Urothelium cell line (cell line): Measurements from ENCODE around the gene PITHD1.
"Not testable (repeated sequence)": the region's sequence is repeated elsewhere in the genome, so short reads cannot be mapped to it uniquely, and the experiment has no call there.

Experiments
- DNase-seq: peaks from one replicate; pipeline ENCODE4 v3.0.0; 2011; ENCODE audit warnings: low spot score, mixed read lengths
- FAIRE-seq: peaks from 2 replicates; lab custom pipeline; 2011; peaks lifted over from hg19 to GRCh38; lab: Jason Lieb, UNC

Gene PITHD1

DNA sequence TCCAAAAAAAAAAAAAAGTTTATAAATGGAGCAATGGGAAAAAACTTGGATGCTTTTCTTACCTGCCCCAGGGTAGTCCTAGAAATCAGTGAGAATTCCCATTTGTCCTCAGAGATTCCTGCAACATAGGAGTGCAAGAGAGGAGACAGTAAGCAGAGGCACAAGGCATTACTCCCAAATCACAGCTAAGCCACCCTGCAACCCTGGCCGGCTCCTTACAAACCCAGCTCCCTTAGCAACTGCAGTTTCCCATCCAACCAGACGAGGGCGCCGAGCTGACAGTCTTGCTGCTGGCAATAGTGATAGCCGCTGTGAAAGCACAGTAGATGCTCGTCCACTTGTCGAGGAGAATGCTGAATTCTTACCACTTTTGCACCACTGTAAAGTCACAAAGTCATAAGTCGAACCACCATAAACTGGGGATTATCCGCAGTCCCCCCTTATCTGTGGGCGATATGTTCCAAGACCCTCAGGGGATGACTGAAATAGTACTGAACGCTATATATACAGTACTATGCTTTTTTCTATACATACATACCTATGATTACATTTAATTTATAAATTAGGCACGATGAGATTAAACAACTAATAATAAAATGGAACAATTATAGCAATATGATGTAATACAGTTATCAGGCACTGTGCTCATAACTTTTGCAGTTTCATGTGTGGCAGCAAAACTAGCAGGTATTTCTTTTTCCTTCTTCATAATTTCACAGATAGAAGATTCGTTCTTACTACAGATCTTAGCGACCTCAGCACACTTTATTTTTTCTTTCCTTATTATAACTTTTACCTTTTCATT lies 6.0 kb upstream of the PITHD1 start:
- DNase-seq (peak; percentile 75), FAIRE-seq (peak; percentile 56)

DNA sequence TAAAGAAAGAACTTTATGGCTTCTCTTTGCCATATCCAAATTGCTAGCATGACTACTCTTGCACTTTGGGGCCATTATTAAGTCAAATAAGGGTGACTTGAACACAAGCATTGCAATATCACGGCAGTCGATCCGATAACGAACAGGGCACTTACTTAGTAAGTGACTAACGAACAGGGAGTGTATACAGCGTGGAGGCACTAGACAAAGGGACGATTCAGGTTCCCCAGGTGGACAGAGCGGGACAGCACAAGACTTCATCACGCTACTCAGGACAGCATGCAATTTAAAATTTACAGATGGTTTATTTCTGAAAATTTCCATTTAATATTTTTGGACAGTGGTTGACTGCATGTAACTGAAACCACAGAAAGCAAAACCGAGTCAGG lies 5.4 kb upstream of the PITHD1 start:
- DNase-seq: no peak
- FAIRE-seq: no peak

DNA sequence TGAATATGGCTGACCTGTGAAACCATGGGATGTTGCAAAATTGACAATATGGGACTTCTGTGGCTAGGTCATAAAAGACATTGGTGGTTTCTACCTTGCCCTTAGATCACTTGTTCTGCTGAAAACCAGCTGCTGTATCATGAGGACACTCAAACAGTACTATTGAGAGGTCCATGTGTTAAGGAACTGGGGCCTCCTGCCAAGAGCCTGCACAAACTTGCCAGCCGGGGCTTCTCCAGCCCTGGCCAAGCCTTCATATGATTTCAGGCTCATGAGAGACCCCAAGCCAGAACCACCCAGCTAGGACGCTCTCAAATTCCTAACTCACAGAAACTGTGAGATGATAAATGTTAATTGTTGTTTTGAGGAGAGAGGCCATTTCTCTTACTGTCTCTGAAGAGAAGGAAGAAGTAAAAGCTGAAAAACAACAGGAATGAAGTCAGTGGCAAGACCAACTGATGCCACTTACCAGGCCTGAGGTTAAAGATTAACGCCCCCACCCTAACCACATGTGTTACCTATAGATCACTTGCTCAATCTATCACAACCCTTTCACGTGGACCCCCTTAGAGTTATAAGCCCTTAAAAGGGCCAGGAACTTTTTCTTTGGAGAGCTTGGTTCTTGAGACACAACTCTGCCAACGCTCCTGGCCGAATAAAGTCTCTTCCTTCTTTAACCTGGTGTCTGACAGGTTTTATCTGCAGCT lies 3.9 kb upstream of the PITHD1 start:
- FAIRE-seq: no peak
- DNase-seq: no peak

DNA sequence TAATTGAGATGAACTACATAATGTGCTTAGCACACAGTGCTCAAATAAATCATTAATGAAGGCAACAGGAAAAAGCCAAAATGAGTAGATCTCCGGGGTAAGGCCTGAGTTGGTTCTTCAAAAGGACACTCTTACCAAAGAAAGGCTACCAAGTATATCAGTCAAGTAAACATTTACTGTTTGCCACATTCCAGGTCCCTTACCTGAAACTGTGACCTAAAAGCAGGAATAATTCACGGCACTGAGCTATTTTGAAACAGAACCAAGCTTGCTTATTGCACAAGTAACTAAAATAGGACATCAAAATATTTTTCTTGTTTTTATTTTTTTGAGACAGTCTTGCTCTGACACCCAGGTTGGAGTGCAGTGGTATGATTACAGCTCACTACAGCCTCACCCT lies 2.0 kb upstream of the PITHD1 start:
- DNase-seq: no peak
- no peak for FAIRE-seq

DNA sequence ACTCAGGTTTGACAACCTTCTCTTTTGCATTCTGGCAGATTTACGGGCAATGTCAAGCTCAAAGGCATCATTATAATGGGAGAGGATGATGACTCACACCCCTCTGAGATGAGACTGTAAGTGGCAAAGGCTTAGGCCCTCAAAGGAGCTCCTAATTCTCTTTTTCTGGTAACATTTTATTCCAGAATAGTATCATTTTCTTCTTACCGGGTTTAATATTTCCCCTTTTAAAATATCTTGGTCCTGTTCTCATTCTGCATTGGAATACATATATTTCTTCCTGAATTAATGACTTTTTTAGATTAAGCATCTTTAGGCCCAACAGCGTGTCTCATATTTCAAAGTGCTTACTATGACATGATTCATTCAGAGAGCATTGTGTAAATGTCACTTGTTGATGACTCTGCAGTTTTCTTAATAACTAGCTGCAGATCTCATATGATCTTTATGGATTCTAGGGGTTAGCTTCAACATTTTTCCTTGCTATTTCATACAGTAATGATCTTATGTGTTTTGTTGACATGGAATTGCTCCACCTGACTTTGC lies 1.7 kb downstream of the PITHD1 start:
- DNase-seq (no peak), FAIRE-seq (no peak)

DNA sequence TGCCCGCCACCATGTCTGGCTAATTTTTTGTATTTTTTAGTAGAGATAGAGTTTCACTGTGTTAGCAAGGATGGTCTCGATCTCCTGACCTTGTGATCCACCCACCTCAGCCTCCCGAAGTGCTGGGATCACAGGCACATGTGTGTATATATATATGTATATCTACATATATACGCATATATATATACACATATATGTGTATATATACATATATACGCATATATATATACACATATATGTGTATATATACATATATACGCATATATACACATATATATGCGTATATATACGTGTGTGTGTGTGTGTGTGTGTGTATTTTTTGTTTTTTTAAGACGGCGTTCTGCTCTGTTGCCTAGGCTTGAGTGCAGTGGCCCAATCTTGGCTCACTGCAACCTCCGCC lies 4.9 kb downstream of the PITHD1 start:
- FAIRE-seq, DNase-seq: not testable (repeated sequence)

DNA sequence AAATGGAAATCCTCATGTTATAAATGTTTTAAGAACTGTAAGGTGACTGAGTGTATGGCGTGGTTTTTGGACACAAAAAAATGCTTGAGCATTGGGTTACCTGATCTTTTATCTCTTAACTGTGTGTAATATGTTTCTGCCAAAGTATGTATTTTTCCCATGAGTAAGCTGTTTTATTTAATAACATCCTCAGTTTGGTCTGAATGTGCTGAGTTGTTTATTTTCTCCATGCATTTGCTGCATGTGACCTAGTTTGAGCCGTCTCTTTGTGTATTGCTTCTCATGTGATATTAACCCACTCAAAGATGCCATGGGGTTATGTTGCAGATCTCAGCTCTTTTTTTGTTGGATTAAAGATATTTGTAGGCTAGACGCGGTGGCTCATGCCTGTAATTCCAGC lies 6.6 kb downstream of the PITHD1 start:
- DNase-seq: no peak
- FAIRE-seq: no peak

DNA sequence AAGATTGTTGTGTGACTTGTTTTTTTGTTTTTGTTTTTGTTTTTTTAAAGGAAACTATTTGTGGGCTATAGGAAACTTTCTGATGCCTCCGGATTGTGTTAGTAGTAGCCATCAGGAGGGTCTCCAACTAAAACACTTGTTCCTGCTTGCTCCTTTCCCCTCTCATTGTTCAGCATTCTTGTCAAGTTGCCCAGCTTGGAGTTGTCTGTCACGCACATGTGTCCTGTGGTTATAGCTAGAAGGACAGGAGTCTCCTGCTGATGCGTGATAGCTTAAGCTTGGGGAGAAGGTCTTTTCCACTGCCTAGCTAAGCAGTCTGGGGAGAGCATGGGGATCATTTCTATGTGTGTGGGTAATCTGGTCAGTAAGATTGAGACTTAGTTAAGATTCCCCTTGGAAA lies 9.5 kb downstream of the PITHD1 start:
- DNase-seq (no peak), FAIRE-seq (no peak)

DNA sequence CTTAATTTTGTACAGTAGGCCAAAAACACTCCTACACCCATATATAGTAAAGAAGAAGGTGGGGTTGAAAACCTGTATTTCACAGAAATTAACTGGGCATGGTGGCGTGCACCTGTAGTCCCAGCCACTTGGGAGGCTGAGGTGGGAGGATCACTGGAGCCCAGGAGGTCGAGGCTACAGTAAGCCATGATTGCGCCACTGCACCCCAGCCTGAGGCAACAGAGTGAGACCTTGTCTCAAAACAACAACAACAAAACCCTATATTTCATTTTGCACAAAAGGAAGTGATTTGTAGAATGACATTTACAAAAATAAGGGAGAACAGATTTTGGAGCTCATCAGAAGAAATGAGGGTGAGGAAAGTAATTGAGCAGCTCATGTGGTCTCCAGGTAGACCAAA lies 10.5 kb downstream of the PITHD1 start:
- FAIRE-seq: no peak

DNA sequence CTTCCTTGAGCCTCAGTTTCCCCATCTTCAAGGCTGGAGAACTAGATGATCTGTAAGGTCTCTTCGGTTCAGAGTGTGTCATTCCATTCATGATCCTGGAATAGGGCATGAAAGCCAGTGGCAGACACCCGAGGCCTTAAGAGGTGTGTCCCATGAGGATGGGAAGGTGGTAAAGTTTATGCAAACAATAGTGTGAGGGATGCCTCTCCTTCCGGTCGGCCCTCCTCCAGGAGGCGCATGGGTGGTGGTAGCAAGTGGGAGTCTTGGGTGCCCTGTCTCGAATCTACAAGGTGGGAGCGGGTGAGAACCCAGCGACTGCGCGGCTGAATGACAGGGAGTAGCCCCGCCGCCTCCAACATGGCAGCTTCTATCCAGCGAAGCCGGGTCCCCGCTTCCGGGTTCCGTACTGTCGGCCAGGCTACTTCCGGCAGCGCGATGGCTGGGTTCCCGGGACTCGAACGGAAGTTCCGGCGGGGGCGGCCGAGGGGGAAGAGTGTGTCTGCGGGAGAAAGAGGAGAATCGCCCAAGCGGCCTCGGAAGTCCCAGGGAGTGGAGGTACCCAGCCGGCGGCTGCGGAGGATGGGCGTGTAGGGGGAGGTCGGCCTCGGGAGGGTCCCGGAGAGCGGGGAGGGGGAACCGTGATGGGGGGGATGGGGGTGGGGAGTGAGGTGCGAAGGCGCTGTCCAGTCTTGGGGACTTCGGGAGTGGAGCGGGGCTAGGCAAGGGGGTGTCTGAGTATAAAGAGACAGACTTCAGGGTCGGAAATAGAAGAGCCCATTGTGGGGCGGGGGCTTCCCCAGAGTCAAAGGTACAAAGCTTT lies 12.7 kb downstream of the PITHD1 start, which contains the start of gene LYPLA2:
Gene LYPLA2 (plus strand): TSS at position 450 of the 820 bp plus-strand sequence. CDS start 1,538 bp downstream, outside the sequence.
- FAIRE-seq: no peak
- DNase-seq: peak; percentile 91

More for the DNA sequence above, 10.5 kb downstream of the PITHD1 start:
- no peak for DNase-seq

DNA sequence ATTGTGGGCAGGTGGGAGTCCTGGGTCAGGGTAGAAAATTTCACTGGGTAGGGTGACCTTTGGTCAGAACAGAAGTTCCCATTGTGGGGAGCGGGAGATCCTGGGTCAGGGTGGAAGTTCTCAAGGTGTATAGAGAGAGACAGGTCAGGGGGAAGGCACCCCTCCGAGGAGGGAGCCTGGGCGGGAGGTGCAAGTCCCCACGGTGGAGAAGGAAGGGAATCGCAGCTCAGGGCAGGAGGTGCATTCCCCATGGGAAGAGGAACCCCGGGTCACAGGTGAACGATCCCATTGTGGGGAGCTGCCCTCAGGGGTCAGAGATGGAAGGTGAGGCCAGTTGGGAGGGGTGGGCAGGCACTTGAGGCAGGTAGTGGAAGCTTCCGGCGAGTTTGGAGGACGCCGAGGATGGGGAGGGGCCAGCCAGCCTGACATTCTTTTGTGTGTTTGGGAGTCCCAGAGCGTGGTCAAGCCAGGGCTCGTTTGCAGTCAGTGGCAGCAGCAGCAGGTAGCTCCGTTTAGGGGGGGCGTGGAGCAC lies 13.4 kb downstream of the PITHD1 start:
- FAIRE-seq (no peak), DNase-seq (peak; percentile 41)

DNA sequence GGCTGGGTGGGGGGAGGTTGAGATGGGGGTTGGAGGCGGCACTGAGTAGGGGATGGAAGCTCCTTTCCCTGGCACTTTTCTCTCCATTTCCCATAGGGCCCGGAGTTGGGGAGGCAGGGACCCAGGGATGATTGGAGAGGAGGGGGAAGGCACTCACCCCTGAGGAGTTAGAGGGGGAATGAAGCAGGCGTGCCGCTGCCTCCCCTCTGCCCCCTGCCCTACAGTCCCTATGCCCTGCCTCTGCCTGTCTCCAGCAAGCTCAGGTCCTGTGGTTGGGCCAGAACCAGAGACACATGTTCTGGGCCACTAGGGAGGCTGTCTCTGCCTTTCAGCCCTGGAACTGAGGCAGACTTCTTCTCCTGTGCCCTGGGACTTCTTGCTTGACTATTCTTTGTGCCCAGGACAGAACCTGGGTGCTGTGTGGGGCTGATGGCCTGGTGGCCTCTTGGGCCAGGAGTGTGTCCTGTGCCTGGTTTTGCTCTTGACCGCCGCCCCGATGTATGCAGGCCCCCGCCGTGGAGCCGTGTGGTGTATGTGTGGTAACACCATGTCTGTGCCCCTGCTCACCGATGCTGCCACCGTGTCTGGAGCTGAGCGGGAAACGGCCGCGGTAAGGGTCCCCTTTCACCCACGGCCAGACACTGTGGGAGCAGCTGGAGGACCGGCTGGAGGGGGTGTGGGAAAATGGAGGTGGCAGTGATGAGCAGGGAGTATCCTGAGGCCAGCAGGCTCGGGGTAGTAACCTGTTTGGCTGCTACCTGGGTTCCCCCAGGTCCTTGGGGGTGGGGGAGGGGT lies 14.1 kb downstream of the PITHD1 start:
- DNase-seq (no peak), FAIRE-seq (no peak)

DNA sequence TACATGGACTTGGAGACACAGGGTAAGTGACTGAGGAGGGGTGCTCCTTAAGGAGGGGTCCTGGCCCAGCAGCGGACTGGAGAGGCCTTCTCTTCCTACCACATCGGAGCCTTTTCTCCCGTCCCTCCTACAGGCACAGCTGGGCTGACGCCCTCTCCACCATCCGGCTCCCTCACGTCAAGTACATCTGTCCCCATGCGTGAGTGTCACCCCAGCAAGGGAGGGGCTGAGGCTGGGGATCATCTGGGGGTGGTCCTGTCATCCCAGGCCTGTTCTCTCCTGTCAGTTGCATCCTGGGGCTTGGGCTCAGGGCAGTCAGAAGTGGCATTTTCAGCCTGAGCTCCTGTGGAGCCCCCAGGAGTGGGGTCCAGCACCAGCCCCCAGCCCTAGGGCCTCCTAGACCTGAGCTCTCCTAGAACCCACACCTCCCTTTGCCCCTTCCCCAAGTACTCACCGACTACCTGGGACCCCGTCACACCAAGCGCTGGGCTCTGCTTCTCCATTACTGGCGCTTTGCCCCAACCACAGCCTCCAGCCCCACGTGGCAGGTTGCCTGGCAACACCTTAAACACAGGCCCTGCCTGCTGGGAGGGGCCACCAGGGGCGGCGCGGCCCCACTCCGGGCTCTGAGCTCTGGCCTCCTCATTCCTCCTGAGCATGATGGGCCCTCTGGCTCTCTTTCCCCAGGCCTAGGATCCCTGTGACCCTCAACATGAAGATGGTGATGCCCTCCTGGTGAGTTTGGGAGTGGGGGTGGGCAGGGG lies 15.0 kb downstream of the PITHD1 start:
- DNase-seq (peak; percentile 72), FAIRE-seq (no peak)

DNA sequence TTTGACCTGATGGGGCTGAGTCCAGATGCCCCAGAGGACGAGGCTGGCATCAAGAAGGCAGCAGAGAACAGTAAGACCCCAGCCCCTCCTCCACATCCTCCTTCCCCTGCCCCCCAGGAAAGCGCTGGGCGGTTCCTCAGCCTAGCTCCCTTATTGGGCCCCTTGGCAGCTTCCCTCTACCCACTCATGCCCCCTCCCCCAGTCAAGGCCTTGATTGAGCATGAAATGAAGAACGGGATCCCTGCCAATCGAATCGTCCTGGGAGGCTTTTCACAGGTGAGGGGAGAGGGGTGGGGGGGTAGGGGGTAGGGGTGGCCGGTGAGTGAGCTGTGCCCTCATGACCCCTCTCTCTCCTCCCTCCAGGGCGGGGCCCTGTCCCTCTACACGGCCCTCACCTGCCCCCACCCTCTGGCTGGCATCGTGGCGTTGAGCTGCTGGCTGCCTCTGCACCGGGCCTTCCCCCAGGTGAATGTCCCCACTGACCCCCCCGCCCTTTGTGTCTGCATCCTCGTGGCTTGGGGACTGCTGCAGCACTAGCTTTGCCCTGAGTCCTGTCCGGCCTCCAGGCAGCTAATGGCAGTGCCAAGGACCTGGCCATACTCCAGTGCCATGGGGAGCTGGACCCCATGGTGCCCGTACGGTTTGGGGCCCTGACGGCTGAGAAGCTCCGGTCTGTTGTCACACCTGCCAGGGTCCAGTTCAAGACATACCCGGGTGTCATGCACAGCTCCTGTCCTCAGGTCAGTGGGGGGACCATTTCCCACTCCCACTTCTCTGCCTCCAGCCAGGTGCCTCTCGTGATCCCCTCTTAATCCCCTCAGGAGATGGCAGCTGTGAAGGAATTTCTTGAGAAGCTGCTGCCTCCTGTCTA lies 15.9 kb downstream of the PITHD1 start:
- no peak for FAIRE-seq
- no peak for DNase-seq

DNA sequence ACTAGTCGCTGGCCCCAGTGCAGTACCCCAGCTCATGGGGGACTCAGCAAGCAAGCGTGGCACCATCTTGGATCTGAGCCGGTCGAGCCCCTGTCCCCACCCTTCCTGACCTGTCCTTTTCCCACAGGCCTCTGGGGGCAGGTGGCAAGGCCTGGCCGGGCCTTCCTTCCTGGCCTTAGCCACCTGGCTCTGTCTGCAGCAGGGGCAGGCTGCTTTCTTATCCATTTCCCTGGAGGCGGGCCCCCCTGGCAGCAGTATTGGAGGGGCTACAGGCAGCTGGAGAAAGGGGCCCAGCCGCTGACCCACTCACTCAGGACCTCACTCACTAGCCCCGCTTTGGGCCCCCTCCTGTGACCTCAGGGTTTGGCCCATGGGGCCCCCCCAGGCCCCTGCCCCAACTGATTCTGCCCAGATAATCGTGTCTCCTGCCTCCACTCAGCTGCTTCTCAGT lies 16.5 kb downstream of the PITHD1 start:
- not testable (repeated sequence) for DNase-seq, FAIRE-seq

DNA sequence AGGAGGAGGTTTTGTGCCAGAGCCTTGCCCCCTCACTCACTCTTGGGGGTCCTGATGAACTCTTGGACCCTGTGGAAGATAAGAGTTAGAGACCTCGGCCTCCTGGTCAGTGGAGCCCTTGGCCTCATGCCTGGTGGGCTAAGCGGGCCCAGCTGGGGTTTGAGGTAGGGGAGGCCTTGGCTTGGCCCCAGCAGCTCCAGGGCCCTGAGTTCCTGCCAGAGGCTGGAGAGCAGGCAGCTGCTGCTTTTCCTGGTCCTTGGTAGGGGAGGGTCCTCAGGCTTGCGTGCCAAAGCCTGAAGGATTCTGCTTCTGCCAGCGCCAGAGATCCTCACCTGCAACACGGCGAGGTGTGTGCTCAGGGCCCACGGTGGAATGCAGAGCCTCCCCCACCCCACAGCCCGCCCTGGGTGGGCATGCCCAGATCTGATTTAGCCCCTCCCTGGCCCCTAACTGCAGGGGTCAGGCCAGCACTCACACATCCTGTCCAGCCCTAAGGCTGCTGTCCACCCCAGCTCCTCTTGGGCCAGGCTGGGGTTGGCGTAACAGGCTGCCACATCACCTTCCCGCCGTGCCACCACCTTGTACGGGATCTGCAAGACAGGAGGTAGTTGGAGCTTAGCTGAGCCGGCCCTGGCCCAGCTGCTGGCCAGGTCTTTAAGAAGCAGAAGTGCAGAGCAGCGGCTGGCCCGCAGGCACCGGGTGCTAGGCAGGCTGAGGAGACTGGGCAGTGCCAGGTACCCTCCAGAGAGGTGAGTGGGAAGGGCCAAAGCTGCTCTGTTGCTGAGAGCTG lies 17.7 kb downstream of the PITHD1 start:
- FAIRE-seq: no peak

More for the DNA sequence above, 17.7 kb downstream of the PITHD1 start:
- DNase-seq: no peak
